Liver (tissue), 9 donors: ENCODE data around the gene CHST14. TPM values are rescaled to one million over a fixed set of nuclear protein-coding genes. Genes with fewer than 3 reads are reported as not detected.

Experiments
- DNase-seq: peaks from one replicate; pipeline ENCODE4 v3.0.0-alpha.2; 2017; ENCODE audit warnings: low spot score
- H3K27ac ChIP-seq, 2 donors: one replicate each; pipeline ENCODE4 v1.7.0; 2013; ENCODE audit warnings: inconsistent platforms in 2 of 2, low read length in 2 of 2, control low read depth in 1 of 2, low read depth in 1 of 2, mild to moderate bottlenecking in 1 of 2
- H3K27me3 ChIP-seq, 4 donors: one replicate each; pipeline versions ENCODE4 v1.6.1 to v1.7.0; 2013; ENCODE audit warnings: low read length in 3 of 4, inconsistent platforms in 1 of 4, mild to moderate bottlenecking in 1 of 4, moderate library complexity in 1 of 4; ENCODE audit not compliant: control insufficient read depth in 4 of 4, insufficient read depth in 4 of 4
- H3K36me3 ChIP-seq, 4 donors: one replicate each; pipeline versions ENCODE4 v1.6.1 to v1.7.0; 2013; ENCODE audit warnings: low read length in 3 of 4, mild to moderate bottlenecking in 3 of 4, low read depth in 1 of 4, moderate library complexity in 1 of 4; ENCODE audit not compliant: control insufficient read depth in 4 of 4, insufficient read depth in 3 of 4
- H3K4me1 ChIP-seq, 4 donors: one replicate each; pipeline versions ENCODE4 v1.6.1 to v1.7.0; 2013; ENCODE audit warnings: low read length in 3 of 4, mild to moderate bottlenecking in 3 of 4, moderate library complexity in 1 of 4; ENCODE audit not compliant: control insufficient read depth in 4 of 4, insufficient read depth in 4 of 4
- H3K4me3 ChIP-seq, 3 donors: one replicate each; pipeline versions ENCODE4 v1.6.1 to v1.7.0; 2013; ENCODE audit warnings: low read length in 3 of 3, control low read depth in 1 of 3, low read depth in 1 of 3, mild to moderate bottlenecking in 1 of 3
- H3K9ac ChIP-seq, 2 donors: one replicate each; pipeline ENCODE4 v1.7.0; 2013; ENCODE audit warnings: low read length in 2 of 2, mild to moderate bottlenecking in 2 of 2, moderate library complexity in 2 of 2, control low read depth in 1 of 2, low read depth in 1 of 2
- H3K9me3 ChIP-seq, 4 donors: one replicate each; pipeline versions ENCODE4 v1.6.1 to v1.7.0; 2013; ENCODE audit warnings: low read length in 3 of 4; ENCODE audit not compliant: control insufficient read depth in 4 of 4
- ATF3 ChIP-seq: IDR thresholded peaks from 2 replicates; pipeline ENCODE4 v1.6.1; 2016; ENCODE audit warnings: antibody characterized with exemption
- EGR1 ChIP-seq, 2 donors: IDR thresholded peaks; 2 replicates each; pipeline ENCODE4 v1.6.1; 2016 to 2018; ENCODE audit warnings: antibody characterized with exemption in 2 of 2, low read depth in 2 of 2
- FOXA1 ChIP-seq: IDR thresholded peaks from 2 replicates; pipeline ENCODE4 v1.6.1; 2016; ENCODE audit warnings: antibody characterized with exemption
- FOXA2 ChIP-seq: IDR thresholded peaks from 2 replicates; pipeline ENCODE4 v1.6.1; 2016; ENCODE audit warnings: antibody characterized with exemption
- GABPA ChIP-seq, 2 donors: IDR thresholded peaks in 1 of 2; conservative IDR thresholded peaks in 1 of 2; 2 replicates each; pipeline ENCODE4 v1.6.1; 2016; ENCODE audit warnings: antibody characterized with exemption in 2 of 2, mild to moderate bottlenecking in 1 of 2, moderate library complexity in 1 of 2
- HNF4A ChIP-seq, 2 donors: conservative IDR thresholded peaks; 2 replicates each; pipeline ENCODE4 v1.6.1; 2016; ENCODE audit warnings: antibody characterized with exemption in 2 of 2, mild to moderate bottlenecking in 2 of 2
- HNF4G ChIP-seq: IDR thresholded peaks from 2 replicates; pipeline ENCODE4 v1.6.1; 2016; ENCODE audit warnings: antibody characterized with exemption
- JUND ChIP-seq, 2 donors: IDR thresholded peaks; 2 replicates each; pipeline ENCODE4 v1.6.1; 2016; ENCODE audit warnings: antibody characterized with exemption in 2 of 2
- RAD21 ChIP-seq, 2 donors: IDR thresholded peaks; 2 replicates each; pipeline ENCODE4 v1.6.1; 2016; ENCODE audit warnings: antibody characterized with exemption in 2 of 2, mild to moderate bottlenecking in 2 of 2
- RXRA ChIP-seq, 2 donors: IDR thresholded peaks; 2 replicates each; pipeline ENCODE4 v1.6.1; 2017 to 2018; ENCODE audit warnings: antibody characterized with exemption in 2 of 2, mild to moderate bottlenecking in 1 of 2
- TAF1 ChIP-seq: conservative IDR thresholded peaks from 2 replicates; pipeline ENCODE4 v1.6.1; 2016; ENCODE audit warnings: antibody characterized with exemption, mild to moderate bottlenecking
- YY1 ChIP-seq: IDR thresholded peaks from 2 replicates; pipeline ENCODE4 v1.6.1; 2016; ENCODE audit warnings: antibody characterized with exemption, mild to moderate bottlenecking
- WGBS: extraction: QIAGEN DNeasy Blood & Tissue Kit; methylation state at CpG from one replicate; pipeline ENCODE4 v1.1.7; 2013; 5-methylcytosine and 5-hydroxymethylcytosine counted together
- polyA plus RNA-seq, 2 donors: library from polyadenylated mRNA; stranded (reverse) in 1 of 2; unstranded in 1 of 2; fragments of 200-250 nt in 1 of 2; fragments of >200 nt in 1 of 2; fragmentation: Nextera tagmentation in 1 of 2; extraction: Ambion mirVana in 1 of 2; gene quantifications; one replicate each; pipeline versions ENCODE4 v1.2.1 to v1.2.3, GENCODE V29; 2013 to 2015
- total RNA-seq, 2 donors: library from RNA; depleted of rRNA; stranded (reverse); fragments of >200 nt; gene quantifications; one replicate each; pipeline ENCODE4 v1.2.3, GENCODE V29; 2014
- TF ChIP-seq, protein P1 (sequence below): IDR thresholded peaks from 2 replicates; pipeline ENCODE4 v1.6.1; 2016; ENCODE audit warnings: antibody characterized with exemption
- TF ChIP-seq, protein P2 (sequence below): IDR thresholded peaks from 2 replicates; pipeline ENCODE4 v1.6.1; 2016; ENCODE audit warnings: antibody characterized with exemption, mild to moderate bottlenecking
- TF ChIP-seq, protein P3 (sequence below): IDR thresholded peaks from 2 replicates; pipeline ENCODE4 v1.6.1; 2016; ENCODE audit warnings: antibody characterized with exemption
- TF ChIP-seq, protein P4 (sequence below): fragments of 150-350 bp; IDR thresholded peaks from 2 replicates; pipeline ENCODE4 v1.5.1; 2017; ENCODE audit warnings: improper control_type of control experiment, low read depth, low read length; ENCODE audit not compliant: missing input control
- donor health status: healthy.
- donor health status: healthy.
- donor health status: healthy.
- donor health status: healthy.
- donor health status: healthy.

Gene CHST14
- total and polyA plus RNA-seq, 4 donors: 2.3 to 5.3 (median 3.1) TPM

- H3K4me3 ChIP-seq: no peak overlapping the region
- H3K9me3 ChIP-seq: no peaks in the 10 kb centered on the region
- H3K27me3 ChIP-seq: no peaks in the 10 kb centered on the region
- H3K9ac ChIP-seq: no peak overlapping the region
- no peak for DNase-seq
- no peak for TF ChIP-seq JUND (IDR thresholded peaks at IDR 0.05)
- no peak for TF ChIP-seq HNF4G
- TF ChIP-seq GABPA (IDR thresholded peaks at IDR 0.05 in 1 of 2, conservative IDR thresholded peaks at IDR 0.05 in 1 of 2): no peak
- TF ChIP-seq RXRA (IDR thresholded peaks at IDR 0.05): no peak
- TF ChIP-seq FOXA2: no peak
- TF ChIP-seq FOXA1: no peak
- TF ChIP-seq, protein P1, sequence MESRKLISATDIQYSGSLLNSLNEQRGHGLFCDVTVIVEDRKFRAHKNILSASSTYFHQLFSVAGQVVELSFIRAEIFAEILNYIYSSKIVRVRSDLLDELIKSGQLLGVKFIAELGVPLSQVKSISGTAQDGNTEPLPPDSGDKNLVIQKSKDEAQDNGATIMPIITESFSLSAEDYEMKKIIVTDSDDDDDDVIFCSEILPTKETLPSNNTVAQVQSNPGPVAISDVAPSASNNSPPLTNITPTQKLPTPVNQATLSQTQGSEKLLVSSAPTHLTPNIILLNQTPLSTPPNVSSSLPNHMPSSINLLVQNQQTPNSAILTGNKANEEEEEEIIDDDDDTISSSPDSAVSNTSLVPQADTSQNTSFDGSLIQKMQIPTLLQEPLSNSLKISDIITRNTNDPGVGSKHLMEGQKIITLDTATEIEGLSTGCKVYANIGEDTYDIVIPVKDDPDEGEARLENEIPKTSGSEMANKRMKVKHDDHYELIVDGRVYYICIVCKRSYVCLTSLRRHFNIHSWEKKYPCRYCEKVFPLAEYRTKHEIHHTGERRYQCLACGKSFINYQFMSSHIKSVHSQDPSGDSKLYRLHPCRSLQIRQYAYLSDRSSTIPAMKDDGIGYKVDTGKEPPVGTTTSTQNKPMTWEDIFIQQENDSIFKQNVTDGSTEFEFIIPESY: no peak
- no peak for TF ChIP-seq YY1
- no peak for TF ChIP-seq RAD21 (IDR thresholded peaks at IDR 0.05)
- TF ChIP-seq, protein P2, sequence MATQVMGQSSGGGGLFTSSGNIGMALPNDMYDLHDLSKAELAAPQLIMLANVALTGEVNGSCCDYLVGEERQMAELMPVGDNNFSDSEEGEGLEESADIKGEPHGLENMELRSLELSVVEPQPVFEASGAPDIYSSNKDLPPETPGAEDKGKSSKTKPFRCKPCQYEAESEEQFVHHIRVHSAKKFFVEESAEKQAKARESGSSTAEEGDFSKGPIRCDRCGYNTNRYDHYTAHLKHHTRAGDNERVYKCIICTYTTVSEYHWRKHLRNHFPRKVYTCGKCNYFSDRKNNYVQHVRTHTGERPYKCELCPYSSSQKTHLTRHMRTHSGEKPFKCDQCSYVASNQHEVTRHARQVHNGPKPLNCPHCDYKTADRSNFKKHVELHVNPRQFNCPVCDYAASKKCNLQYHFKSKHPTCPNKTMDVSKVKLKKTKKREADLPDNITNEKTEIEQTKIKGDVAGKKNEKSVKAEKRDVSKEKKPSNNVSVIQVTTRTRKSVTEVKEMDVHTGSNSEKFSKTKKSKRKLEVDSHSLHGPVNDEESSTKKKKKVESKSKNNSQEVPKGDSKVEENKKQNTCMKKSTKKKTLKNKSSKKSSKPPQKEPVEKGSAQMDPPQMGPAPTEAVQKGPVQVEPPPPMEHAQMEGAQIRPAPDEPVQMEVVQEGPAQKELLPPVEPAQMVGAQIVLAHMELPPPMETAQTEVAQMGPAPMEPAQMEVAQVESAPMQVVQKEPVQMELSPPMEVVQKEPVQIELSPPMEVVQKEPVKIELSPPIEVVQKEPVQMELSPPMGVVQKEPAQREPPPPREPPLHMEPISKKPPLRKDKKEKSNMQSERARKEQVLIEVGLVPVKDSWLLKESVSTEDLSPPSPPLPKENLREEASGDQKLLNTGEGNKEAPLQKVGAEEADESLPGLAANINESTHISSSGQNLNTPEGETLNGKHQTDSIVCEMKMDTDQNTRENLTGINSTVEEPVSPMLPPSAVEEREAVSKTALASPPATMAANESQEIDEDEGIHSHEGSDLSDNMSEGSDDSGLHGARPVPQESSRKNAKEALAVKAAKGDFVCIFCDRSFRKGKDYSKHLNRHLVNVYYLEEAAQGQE: no peak
- no peak for TF ChIP-seq HNF4A (conservative IDR thresholded peaks at IDR 0.05)
- no peak for TF ChIP-seq EGR1 (IDR thresholded peaks at IDR 0.05; ENCODE audit: low read depth in 2 of 2)
- TF ChIP-seq, protein P3, sequence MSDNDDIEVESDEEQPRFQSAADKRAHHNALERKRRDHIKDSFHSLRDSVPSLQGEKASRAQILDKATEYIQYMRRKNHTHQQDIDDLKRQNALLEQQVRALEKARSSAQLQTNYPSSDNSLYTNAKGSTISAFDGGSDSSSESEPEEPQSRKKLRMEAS: no peak
- TF ChIP-seq, protein P4, sequence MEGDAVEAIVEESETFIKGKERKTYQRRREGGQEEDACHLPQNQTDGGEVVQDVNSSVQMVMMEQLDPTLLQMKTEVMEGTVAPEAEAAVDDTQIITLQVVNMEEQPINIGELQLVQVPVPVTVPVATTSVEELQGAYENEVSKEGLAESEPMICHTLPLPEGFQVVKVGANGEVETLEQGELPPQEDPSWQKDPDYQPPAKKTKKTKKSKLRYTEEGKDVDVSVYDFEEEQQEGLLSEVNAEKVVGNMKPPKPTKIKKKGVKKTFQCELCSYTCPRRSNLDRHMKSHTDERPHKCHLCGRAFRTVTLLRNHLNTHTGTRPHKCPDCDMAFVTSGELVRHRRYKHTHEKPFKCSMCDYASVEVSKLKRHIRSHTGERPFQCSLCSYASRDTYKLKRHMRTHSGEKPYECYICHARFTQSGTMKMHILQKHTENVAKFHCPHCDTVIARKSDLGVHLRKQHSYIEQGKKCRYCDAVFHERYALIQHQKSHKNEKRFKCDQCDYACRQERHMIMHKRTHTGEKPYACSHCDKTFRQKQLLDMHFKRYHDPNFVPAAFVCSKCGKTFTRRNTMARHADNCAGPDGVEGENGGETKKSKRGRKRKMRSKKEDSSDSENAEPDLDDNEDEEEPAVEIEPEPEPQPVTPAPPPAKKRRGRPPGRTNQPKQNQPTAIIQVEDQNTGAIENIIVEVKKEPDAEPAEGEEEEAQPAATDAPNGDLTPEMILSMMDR: no peak
- no peak for TF ChIP-seq TAF1
- TF ChIP-seq ATF3: no peak
- 96% methylated on average over 4 of the region's 4 CpGs for WGBS
- no peak overlapping the region for H3K27ac ChIP-seq
- peaks cover 0 to 24% (median 10%) of the 10 kb centered on the region in 4 donors for H3K36me3 ChIP-seq
- H3K4me1 ChIP-seq: peaks cover 3 to 18% (median 11%) of the 10 kb centered on the region in 4 donors
These were observed 1.9 kb upstream of the CHST14 start for GRCh38 chr15:40468898-40469331.
